ENCODE measurements around the gene PPP4R4.
"Not testable (repeated sequence)": the region's sequence is repeated elsewhere in the genome, so short reads cannot be mapped to it uniquely, and the experiment has no call there.

The PPP4R4 gene

DNA sequence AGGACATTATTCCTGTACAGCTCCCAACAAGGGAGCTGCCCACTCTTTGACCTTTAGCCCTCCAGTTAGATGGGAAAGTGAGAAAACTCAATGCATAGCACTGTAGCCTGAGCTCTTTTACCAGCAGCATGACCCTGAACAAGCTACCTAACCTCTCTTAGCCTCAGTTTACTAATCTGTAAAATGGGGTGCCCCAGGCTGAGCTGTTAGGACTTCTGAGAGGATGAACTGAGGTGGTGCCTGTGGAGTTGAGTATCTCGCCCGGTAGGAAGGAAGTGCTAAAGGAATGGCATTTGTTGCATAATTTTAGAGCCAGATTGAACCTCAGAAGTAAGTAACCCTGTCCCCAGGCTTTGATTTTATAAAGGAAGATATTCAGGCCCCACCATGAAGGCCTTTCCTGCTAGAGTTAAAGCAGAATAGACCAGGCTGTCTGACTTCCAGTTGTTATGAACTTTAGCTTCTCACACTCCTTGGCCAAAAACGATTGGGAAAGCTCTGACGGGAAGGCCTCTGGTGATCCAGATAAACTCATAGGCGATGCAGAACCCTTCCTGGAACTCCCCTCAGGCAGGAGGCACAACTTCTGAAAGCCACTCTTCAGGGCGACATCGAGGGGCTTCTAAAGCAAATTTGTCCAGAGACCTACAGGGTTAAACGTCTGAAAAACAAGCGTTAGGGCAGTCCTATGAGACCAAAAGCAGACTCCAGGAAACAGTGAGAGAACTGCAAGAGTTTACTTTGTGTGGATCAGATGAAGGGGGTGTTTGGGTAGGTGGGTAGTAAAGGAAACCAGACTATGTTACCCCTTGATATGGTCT is 121.4 kb downstream of the PPP4R4 start:
- TF ChIP-seq, protein P1, sequence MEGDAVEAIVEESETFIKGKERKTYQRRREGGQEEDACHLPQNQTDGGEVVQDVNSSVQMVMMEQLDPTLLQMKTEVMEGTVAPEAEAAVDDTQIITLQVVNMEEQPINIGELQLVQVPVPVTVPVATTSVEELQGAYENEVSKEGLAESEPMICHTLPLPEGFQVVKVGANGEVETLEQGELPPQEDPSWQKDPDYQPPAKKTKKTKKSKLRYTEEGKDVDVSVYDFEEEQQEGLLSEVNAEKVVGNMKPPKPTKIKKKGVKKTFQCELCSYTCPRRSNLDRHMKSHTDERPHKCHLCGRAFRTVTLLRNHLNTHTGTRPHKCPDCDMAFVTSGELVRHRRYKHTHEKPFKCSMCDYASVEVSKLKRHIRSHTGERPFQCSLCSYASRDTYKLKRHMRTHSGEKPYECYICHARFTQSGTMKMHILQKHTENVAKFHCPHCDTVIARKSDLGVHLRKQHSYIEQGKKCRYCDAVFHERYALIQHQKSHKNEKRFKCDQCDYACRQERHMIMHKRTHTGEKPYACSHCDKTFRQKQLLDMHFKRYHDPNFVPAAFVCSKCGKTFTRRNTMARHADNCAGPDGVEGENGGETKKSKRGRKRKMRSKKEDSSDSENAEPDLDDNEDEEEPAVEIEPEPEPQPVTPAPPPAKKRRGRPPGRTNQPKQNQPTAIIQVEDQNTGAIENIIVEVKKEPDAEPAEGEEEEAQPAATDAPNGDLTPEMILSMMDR (IDR thresholded peaks at IDR 0.05): no peak

DNA sequence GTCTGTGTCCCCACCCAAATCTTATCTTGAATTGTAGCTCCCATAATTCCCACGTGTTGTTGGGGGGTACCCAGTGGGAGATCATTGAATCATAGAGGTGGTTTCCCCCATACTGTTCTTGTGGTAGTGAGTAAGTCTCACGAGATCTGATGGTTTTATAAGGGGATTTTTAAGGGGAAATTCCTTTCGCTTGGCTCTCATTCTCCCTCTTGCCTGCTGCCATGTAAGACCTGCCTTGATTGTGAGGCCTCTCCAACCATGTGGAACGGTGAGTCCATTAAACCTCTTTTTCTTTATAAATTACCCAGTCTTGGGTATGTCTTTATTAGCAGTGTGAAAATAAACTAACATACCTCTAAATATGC is 122.0 kb downstream of the PPP4R4 start:
- H3K36me3 ChIP-seq; H3K9me3 ChIP-seq; H3K27me3 ChIP-seq; H3K4me3 ChIP-seq (ENCODE audit: low read depth in 1 of 2, low read length in 1 of 2); H3K27ac ChIP-seq; H3K4me1 ChIP-seq (ENCODE audit: control insufficient read depth in 1 of 2, insufficient read depth in 1 of 2, low read depth in 1 of 2, low read length in 1 of 2): not testable (repeated sequence)

More for the DNA sequence above, 121.4 kb downstream of the PPP4R4 start:
- Histone ChIP-seq H3K27me3 (no peaks in the 10 kb centered on the region), H3K36me3 (no peaks in the 10 kb centered on the region), H3K4me3 (ENCODE audit: low read depth in 1 of 2, low read length in 1 of 2) (no peak overlapping the region), H3K9me3 (no peaks in the 10 kb centered on the region), H3K4me1 (ENCODE audit: control insufficient read depth in 1 of 2, insufficient read depth in 1 of 2, low read depth in 1 of 2, low read length in 1 of 2) (no peaks in the 10 kb centered on the region), H3K27ac (no peak overlapping the region)

DNA sequence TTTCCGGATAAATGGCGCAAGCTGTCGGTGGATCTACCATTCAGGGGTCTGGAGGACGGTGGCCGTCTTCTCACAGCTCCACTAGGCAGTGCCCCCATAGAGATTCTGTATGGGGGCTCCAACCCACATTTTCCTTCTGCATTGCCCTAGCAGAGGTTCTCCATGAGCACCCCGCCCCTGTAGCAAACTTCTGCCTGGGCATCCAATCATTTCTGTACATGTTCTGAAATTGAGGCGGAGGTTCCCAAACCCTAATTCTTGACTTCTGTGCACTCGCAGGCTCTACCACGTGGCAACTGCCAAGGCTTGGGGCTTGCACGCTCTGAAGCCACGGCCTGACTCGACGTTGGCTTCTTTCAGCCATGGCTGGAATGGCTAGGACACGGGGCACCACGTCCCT is 124.0 kb downstream of the PPP4R4 start:
- no peak overlapping the region for H3K27ac ChIP-seq
- H3K27me3 ChIP-seq: no peaks in the 10 kb centered on the region
- H3K36me3 ChIP-seq: no peaks in the 10 kb centered on the region
- no peaks in the 10 kb centered on the region for H3K4me1 ChIP-seq (ENCODE audit: control insufficient read depth in 1 of 2, insufficient read depth in 1 of 2, low read depth in 1 of 2, low read length in 1 of 2)
- TF ChIP-seq, protein P1 (IDR thresholded peaks at IDR 0.05): no peak
- no peak overlapping the region for H3K4me3 ChIP-seq (ENCODE audit: low read depth in 1 of 2, low read length in 1 of 2)
- H3K9me3 ChIP-seq: no peaks in the 10 kb centered on the region

DNA sequence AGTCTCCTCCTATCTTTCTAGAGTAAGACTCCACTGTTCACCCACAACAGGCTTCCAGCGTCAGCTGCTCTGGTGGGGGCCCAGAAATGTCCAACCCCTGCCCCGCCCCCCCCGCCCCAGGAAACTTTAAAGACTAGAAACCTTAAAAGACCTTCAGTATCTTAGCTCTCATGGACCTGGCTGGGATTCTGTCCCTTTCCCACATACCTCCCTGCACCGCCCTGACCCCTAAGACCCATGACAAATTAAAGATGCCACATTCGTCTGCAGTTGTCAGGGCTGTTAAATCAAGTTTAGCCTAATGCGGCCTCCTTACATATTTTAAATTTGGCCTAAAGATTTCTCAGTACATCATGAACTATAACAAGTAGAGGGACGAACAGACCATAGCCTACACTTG is 129.0 kb downstream of the PPP4R4 start:
- Histone ChIP-seq H3K4me3 (ENCODE audit: low read depth in 1 of 2, low read length in 1 of 2) (no peak overlapping the region), H3K27ac (no peak overlapping the region), H3K36me3 (no peaks in the 10 kb centered on the region), H3K9me3 (no peaks in the 10 kb centered on the region), H3K4me1 (ENCODE audit: control insufficient read depth in 1 of 2, insufficient read depth in 1 of 2, low read depth in 1 of 2, low read length in 1 of 2) (no peaks in the 10 kb centered on the region), H3K27me3 (no peaks in the 10 kb centered on the region)
- TF ChIP-seq, protein P1 (IDR thresholded peaks at IDR 0.05): no peak

DNA sequence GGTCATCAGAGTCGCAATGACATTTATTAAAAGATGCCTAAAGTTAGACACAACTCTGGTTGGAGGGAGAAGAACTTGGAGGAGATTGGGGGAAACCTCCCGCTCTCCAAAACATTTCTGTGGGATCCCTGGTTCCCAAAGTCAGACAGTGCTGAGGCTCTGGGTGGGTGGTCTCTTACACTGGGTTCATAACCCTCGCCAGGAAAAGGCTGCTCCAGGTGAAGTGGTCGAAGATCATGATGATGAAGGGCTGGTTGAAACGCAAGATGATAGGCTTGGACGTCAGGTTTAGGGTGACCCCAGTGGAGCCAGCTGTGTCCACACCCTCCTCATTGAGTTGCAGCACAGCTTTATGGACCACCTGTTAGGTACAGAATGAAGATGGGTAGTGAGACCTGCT is 130.1 kb downstream of the PPP4R4 start:
- TF ChIP-seq, protein P1 (IDR thresholded peaks at IDR 0.05): no peak
- Histone ChIP-seq H3K4me3 (ENCODE audit: low read depth in 1 of 2, low read length in 1 of 2) (no peak overlapping the region), H3K9me3 (no peaks in the 10 kb centered on the region), H3K27ac (no peak overlapping the region), H3K4me1 (ENCODE audit: control insufficient read depth in 1 of 2, insufficient read depth in 1 of 2, low read depth in 1 of 2, low read length in 1 of 2) (no peaks in the 10 kb centered on the region), H3K36me3 (no peaks in the 10 kb centered on the region), H3K27me3 (no peaks in the 10 kb centered on the region)

DNA sequence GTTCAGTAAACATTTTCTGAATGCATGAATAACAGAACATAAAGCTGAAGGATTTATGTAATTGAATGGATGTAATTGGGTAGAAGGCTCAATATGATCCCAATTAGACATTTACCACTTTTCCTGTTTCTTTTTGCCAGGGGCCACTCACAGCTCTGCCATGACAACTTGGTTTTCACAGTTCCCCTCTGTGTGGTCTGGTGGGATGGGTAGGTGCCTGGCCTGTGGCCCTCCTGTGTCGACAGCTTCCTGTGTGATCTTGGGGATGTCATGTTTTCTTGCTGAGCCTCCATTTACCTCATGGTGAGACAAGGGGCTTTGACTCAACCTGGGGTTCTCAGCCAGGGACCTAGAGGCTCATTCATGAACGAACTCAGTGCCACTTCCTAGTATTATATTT is 131.5 kb downstream of the PPP4R4 start:
- TF ChIP-seq, protein P1 (IDR thresholded peaks at IDR 0.05): no peak
- Histone ChIP-seq H3K36me3 (no peaks in the 10 kb centered on the region), H3K9me3 (no peaks in the 10 kb centered on the region), H3K27me3 (no peaks in the 10 kb centered on the region), H3K4me3 (ENCODE audit: low read depth in 1 of 2, low read length in 1 of 2) (no peak overlapping the region), H3K4me1 (ENCODE audit: control insufficient read depth in 1 of 2, insufficient read depth in 1 of 2, low read depth in 1 of 2, low read length in 1 of 2) (no peaks in the 10 kb centered on the region), H3K27ac (no peak overlapping the region)
